T47D (cell line): Measurements from ENCODE around the gene ABCB4.
"Not testable (repeated sequence)": the region's sequence is repeated elsewhere in the genome, so short reads cannot be mapped to it uniquely, and the experiment has no call there.

Source experiments
- DNase-seq, 2 experiments: peaks; one replicate each; pipeline versions ENCODE4 v3.0.0 to v3.0.0-alpha.2; 2011 to 2012; ENCODE audit warnings: low read depth in 1 of 2, low spot score in 1 of 2
- JUND ChIP-seq: IDR thresholded peaks from 2 replicates; pipeline ENCODE4 v1.6.1; 2012; ENCODE audit warnings: low read depth
- in situ Hi-C: cut with HindIII; loops from 2 replicates; pipeline ENCODE4 v1.10.0; 2016; ENCODE audit warnings: low sequenced_read_pairs, low pct_unique_long_range_greater_than_20kb

The ABCB4 gene

DNA sequence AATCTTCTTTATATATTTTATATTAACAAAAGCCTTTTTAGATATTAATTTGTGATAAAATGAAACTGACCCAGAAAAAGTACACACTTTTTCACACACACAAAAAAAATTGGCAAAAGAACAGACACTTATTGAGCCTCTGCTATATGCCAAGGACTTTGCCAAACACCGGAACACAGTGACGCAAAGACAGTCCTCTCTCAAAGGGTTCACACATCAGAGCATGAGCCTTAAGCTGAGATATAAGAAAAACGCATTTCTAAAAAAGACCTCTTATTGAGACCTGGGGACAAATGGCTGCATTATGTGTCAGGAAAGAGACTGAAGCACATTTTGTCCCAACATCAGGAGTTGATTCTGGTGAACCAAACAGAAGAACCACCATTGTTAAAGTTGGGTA lies 24.0 kb upstream of the ABCB4 start:
- in situ Hi-C loops = no loop called here
- TF ChIP-seq JUND = no peak
- no peak for DNase-seq

DNA sequence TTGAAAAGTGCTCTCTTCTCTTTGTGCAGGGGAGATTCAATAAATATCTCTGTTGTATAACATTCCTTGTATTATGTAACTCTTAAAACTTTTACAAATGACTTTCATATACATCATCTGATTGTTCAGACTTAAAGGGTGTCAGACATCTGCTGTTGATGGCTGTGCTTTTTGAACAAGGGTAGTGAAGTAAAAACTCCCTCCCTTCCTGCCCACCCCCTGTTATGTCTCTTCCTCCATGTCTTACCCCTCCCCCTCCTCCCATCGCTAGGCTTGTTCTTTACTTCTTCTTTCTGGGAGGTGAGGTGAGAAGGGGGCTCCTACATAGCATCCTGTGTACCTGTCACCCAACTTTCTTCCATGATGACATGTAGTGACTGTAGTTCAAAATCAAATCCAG lies 23.4 kb upstream of the ABCB4 start:
- no peak for TF ChIP-seq JUND
- no peak for DNase-seq
- in situ Hi-C loops = no loop called here

- in situ Hi-C loops = no loop called here
- no peak for TF ChIP-seq JUND
- no peak for DNase-seq
These were observed 22.0 kb upstream of the ABCB4 start for GRCh38 chr7:87497482-87497881.

DNA sequence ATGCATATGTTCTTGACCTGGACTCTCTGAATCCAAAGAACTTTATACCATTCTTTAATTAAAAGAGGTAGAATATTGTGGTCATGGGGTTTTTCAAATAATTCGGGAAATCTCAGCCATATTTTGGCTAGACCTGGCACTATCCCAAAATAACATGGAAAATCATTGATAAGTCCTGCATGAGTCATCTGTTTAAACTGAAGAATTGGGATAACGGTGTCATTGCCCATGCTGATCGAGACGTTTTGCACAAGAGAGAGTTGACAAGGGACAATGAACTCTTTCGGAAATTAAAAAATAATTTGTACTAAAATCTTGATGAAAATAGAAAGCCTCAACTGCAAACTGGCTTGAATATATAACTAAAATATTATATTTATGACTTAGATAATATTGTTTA lies 19.9 kb upstream of the ABCB4 start:
- no peak for DNase-seq
- no peak for TF ChIP-seq JUND
- in situ Hi-C loops = no loop called here

DNA sequence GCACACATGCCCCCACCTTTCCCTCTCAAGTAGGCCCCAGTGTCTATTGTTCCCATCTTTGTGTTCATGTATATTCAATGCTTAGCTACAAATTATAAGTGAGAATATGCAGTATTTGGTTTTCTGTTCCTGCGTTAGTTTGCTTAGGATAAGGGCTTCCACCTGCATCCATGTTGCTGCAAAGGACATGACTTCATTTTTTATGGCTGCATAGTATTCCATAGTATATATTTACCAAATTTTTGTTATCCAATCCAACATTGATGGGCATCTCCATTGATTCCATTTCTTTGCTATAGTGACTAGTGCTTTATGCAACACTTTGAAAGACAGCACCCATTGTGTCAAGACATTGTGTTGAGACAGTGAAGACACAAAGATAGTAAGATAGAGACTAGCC lies 19.0 kb upstream of the ABCB4 start:
- no peak for TF ChIP-seq JUND
- in situ Hi-C loops = no loop called here
- DNase-seq = no peak

- no peak for DNase-seq
- no peak for TF ChIP-seq JUND
- in situ Hi-C loops = no loop called here
These were observed 7.7 kb upstream of the ABCB4 start for GRCh38 chr7:87483131-87483530.

GRCh38 chr7:87482115-87482514 lies 6.6 kb upstream of the ABCB4 start:
- DNase-seq = no peak
- TF ChIP-seq JUND = no peak
- in situ Hi-C loops = no loop called here

- TF ChIP-seq JUND = no peak
- DNase-seq = no peak
- in situ Hi-C loops = no loop called here
These were observed 4.9 kb upstream of the ABCB4 start for GRCh38 chr7:87480386-87480785.

DNA sequence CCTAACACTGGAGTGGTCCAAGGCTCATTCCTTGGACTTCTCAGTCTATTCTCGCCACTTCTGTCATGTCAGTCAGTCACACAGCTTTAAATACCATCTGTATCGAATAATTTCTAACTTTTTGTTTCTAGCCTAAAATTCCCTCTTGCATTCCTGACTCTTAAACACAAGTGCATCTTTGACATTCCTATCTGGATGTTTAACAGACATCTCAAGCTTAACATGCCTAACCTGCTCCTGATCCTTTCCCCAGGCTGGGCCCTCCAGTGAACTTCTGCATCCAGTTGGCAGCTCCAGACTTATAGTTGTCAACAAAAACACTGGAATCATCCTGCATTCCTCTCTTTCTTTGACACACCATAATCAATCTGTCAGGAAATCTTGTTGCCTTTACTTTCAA lies 4.5 kb upstream of the ABCB4 start:
- no peak for TF ChIP-seq JUND
- DNase-seq = no peak
- in situ Hi-C loops = no loop called here

- in situ Hi-C loops = no loop called here
- no peak for DNase-seq
- TF ChIP-seq JUND = no peak
These were observed 688 bp upstream of the ABCB4 start for GRCh38 chr7:87476179-87476557.

- in situ Hi-C loops = no loop called here
- no peak for TF ChIP-seq JUND
- no peak for DNase-seq
These were observed 734 bp downstream of the ABCB4 start for GRCh38 chr7:87474533-87475358.

GRCh38 chr7:87473986-87474385 lies 1.5 kb downstream of the ABCB4 start:
- TF ChIP-seq JUND = no peak
- in situ Hi-C loops = no loop called here

GRCh38 chr7:87473192-87473591 lies 2.3 kb downstream of the ABCB4 start:
- no peak for DNase-seq
- TF ChIP-seq JUND = no peak
- in situ Hi-C loops = no loop called here

More at GRCh38 chr7:87473986-87474385, 1.5 kb downstream of the ABCB4 start:
- DNase-seq = no peak

DNA sequence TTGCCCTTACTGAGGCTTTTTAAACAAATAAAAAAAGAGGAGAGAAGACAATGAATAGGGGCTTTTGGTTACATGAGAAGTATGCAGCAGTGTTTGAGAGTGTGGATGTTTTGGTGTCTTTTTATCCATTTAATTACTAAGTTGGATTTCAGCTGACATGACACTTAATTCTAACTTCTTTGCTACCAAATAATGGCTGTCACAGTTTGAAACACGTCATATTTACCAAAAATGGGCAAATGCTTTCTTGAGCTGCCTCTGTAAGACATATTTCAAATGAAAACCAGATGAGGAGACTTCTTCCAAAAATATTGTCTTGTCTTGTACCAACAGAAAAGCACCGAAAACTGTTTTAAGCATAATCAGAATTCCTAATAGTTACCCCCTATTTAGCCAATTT lies 4.0 kb downstream of the ABCB4 start:
- TF ChIP-seq JUND = no peak
- in situ Hi-C loops = no loop called here
- DNase-seq = no peak

DNA sequence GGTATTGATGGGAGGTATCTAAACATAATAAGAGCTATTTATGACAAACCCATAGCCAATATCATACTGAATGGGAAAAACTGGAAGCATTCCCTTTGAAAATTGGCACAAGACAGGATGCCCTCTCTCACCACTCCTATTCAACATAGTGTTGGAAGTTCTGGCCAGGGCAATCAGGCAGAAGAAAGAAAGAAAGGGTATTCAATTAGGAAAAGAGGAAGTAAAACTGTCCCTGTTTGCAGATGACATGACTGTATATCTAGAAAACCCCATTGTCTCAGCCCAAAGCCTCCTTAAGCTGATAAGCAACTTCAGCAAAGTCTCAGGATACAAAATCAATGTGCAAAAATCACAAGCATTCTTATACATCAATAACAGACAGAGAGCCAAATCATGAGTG lies 6.3 kb downstream of the ABCB4 start:
- in situ Hi-C loops, DNase-seq: not testable (repeated sequence)

- in situ Hi-C loops, DNase-seq: not testable (repeated sequence)
These were observed 10.0 kb downstream of the ABCB4 start for GRCh38 chr7:87465534-87465880.

- in situ Hi-C loops = not testable (repeated sequence)
- DNase-seq = peak in 1 of 2 experiments; percentile 88
These were observed 10.5 kb downstream of the ABCB4 start for GRCh38 chr7:87464830-87465533.
